NCI-H1048 (cell line): ENCODE results near the gene TRAF3IP1.
"Not testable (repeated sequence)": the region's sequence is repeated elsewhere in the genome, so short reads cannot be mapped to it uniquely, and the experiment has no call there.

Source experiments
- DNase-seq: peaks from one replicate; lab custom pipeline; 2025; lab: John Stamatoyannopoulos, UW

Gene TRAF3IP1

DNA sequence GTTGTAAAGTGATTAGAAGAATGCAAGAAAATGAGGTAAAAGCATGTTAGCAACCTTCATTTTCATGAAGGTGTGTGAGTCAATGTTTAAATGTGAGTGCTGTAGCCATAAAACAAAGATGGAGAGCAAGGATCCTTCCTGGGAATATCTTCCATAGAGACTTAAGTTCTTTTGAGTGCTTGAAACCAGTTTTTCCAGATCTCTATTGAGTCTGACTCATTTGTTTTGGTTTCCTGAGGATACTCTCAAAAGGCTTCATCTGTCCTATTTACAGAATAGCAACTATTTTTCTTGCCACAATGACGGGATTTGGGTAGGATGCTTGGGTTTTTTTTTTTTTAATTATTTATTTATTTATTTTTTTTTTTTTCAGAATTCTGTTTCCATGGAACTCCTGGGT, 60.5 kb downstream of the TRAF3IP1 start:
- no peak for DNase-seq

DNA sequence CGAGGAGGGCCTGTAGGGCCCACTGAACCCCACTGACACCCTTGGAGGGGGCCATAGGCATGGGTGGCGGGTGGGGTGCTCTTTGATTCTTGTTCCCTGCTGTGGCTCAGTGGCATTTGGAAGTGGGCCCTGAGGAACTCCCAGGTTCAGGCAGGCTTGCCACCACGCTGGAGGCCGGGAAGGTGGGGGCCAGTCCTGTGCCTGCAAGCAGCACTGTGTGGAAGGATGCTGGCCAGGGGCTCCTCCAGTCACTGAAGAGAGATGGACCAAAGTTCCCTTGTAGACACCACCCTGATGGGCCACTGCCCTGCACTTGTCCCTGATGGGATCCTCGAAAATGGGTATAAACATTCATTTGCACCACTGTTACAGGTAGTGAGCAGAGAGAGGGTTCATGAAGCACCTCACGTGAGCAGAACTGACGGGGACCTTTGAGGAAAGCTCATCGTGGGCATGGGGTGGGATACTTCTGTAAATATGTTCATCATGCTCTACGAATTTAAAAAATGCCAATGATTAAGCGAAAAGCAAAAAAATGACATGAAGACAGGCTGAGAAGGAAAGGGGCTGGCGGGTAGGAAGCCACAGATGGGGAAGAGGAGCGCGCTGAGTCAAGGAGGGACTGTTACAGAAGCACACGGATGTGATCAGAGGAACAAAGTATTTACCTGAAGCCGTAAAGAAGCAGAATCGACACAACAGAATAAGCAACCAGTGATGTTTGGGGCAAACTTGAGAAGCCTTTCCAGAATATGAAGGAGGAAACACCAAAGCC, 61.2 kb downstream of the TRAF3IP1 start:
- DNase-seq = no peak

DNA sequence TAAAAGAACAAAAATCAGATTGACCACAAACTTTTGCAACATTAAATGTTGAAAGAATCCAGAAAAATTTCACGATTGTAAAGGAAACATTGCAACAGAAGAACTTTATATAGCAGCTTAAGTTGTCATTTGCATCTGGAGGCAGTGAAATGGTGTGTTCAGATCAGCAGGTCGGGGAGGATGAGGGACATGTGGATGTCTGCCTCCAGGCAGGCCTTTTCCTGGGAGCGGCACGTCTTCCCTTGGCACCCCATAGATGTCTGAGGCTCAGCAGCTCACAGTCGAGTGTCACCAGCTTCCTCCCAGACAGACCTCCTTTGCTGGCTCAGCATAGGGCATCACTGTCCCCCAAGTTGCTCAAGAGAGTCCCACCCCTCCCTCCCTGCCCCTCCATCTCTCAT, 62.1 kb downstream of the TRAF3IP1 start:
- no peak for DNase-seq

DNA sequence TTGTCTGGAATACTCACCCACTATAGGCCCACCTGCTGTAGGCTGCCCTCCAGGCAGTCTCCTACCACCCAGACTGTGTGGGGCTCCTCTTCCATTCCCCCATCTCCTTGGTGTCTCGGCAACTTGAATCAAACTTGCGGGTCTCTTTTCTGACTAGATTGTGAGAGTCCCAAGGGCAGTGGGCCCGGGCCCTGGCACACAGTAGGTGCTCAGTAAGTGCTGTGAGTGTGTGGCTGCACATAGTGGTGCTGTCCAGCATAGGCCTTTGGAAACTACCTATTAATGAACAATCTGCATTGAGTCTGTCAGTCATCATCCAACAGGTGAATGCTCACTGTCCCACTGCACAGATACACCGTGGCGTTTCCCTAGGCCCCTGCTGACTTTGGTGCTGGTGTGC, 62.8 kb downstream of the TRAF3IP1 start:
- DNase-seq = no peak

DNA sequence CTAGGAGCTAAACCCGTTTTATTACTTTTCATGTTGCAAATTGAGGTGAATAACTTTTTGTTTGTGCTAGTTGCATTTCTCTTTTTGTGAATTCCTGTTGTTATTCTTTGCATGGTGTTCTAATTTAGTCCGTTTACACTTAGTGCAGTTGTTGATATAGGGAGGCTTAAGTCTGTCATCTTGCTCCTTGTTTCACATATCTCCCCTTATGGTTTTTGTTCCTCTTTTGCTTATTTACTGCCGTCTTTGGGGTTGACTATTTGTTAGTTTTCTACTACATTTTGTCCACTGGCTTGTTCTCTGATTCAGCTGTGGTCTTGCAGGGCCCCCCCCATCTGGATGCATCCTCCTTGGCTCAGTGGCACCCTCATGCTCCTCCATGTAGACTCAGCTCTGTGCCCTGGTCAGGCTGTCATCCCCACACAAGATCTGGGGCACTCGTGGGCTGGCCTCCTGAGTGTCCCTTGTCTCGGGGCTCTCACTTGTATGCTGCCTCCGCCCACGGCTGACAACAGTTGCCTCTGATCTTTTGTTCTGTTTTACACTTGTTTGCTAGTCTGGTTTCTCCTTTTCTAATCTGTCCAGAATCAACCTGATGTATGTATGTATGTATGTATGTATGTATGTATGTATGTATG, 63.5 kb downstream of the TRAF3IP1 start:
- no peak for DNase-seq

DNA sequence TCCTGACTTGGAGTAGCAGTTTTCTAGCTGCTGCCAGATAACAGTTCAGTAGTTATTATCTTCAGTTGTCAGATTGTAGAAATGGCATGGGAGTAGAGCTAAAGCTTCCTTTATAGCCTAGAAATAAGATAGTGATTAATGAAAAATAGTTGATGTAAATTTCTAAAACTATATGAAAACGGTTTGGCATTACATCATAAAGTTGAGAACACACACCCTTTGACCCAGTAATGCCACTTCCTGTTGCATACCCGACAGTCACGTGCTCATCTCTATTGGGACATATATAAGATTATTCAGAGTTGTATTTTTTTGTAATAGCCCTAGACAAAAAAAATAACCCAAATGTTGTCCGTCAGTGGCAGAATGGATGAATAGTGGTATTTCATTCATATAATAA, 67.0 kb downstream of the TRAF3IP1 start:
- DNase-seq = no peak

DNA sequence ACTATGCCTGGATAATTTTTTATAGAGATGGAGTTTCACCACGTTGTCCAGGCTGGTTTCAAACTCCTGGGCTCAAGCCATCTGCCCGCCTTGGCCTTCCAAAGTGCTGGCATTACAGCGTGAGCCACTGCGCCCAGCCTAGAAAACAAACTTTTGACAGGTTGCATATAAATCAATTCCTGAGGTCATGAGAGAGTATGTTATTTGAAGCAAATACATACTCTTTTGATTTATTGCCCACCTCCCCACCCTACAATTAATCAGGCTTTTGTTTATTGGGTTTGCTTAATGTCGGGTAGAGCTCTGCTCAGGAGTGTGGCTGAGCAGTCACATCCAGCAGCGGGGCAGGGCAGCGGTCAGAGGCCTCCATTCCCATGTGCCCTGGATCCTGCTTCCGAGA, 68.5 kb downstream of the TRAF3IP1 start:
- no peak for DNase-seq

DNA sequence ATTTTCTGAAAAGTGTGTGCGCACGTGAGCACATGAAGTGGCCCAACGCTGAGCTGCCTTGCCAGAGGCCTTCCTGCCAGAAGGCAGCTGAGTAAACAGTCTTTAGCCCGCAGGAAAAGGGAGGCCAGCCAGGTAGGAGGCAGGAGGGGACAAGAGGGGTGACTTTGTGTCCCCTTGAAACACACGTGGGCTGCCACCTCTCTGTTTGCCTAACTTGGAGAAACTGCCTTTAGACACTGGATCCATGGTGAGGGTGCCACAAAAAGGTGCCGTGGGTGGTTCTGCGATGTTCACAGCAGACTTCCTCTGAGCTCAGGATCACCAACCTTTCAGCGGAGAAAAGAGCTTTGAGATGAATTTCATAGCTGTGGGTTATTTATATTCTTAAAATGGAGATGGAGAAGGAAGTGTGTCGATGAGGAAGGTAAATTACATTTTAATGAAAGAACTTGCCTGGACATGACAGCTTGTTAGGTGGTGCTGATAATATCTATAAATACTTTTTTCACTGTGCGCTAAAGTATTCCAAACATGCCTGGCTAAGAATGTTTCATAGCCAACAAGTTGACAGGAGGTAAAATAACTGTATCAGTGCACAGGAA, 69.8 kb downstream of the TRAF3IP1 start:
- DNase-seq = no peak

DNA sequence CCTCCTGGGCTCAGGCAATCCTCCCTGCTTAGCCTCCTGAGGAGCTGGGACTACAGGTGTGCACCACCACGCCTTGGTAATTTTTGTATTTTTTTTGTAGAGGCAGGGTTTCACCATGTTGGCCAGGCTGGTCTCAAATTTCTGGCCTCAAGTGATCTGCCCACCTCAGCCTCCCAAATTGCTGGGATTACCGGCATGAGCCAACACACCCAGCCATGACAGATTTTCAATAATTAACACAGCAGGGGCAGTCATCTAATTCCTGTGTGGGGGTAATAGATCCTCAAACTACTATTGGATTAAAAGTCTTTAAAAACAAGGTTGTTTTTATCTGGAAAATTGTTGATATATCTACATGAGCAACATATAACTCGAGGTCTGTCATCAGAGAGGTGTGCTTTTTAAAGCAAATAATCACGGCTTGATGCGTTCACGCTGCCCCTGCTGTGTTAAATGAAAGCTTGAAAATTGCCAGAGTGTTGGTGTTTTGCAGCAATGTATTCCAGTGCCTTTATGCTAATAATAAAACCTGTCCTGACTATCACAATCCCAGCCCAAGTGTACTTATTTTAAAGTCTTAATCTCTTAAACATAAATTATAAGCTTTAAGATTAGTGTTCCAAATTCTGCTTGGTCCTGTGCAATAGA, 70.8 kb downstream of the TRAF3IP1 start:
- no peak for DNase-seq

DNA sequence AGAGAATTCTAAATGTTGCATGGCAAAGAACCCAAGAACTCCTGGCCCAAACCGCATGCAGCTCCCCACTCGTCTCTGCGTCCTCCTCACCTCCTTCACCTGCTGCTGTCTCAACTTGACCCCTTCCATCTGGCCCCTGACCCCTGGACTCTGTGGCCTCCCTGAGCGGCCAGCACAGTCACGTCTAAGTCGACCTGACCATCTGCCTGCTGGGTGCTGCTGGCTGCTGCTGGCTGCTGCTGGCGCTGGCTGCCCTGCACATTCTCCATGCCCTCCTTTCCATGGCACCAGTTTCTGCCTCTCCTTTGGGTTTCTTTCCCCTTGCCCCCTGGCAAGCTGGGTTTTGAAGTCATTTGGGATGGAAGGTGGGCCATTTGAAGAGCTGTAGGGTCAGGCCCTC, 76.3 kb downstream of the TRAF3IP1 start:
- no peak for DNase-seq

DNA sequence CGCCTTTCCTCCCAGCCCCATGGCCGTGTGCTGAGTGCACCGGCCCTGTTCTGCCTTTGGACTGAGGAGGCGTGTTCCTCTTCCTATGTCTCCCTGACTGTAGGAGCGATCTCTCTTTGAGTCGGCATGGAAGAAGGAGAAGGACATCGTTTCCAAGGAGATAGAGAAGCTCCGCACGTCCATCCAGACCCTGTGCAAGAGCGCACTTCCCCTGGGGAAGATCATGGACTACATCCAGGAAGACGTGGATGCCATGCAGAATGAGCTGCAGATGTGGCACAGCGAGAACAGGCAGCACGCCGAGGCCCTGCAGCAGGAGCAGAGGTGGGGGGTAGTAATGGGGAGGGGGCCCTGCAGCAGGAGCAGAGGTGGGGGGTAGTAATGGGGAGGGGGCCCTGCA, 77.0 kb downstream of the TRAF3IP1 start:
- DNase-seq = no peak

DNA sequence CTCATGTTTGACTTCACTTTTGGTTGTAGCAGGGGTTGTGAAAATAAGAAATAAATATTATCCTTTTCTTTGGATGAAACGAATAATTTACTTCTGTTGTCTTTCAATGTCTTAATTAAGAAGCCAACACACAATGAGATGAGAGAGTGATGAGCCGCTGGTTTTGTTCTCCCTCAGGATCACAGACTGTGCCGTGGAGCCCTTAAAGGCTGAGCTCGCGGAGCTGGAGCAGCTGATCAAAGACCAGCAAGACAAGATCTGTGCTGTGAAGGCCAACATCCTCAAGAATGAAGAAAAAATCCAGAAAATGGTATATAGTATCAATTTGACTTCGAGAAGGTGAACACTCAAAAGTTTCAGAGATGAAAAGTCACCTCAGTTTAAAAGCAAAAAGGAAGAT, 78.3 kb downstream of the TRAF3IP1 start:
- no peak for DNase-seq

DNA sequence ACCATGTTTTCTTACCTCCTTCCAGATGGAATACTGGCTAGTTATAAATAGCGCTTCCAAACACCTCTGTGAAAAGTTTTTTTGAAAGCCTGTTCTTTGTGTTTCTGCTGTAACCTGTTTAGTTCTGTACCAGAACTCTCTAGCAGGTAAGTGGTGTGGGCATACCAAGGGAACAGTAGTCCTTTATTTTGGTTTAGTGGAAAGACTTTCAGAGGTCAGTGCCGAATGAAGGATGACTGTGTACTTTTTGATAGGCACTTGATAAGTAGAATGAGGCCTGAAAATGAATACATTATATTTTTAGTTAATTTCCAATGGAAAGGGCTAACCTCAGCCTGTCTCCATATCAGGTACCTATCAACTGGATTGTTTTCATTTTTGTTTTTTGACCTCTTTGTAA, 78.8 kb downstream of the TRAF3IP1 start:
- no peak for DNase-seq

DNA sequence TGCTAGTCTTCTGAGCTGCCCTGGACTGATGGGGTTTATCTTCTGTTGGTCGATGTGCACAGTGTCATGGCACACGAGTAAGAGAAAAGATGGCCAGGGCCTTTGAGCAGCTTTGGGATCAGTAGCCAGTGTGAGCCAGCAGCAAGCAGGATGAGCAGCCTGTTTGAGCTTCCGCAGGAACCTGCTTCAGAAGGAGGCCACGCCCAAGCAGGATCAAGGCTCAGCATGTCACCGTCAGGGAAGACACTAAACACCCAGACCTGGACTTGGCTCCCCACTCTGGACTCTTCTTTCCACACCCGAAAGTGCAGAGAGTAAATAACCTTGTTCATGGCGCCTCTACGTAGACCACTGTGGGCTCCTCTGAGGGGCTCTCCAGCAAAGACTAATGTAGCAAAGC, 81.2 kb downstream of the TRAF3IP1 start:
- DNase-seq = no peak

DNA sequence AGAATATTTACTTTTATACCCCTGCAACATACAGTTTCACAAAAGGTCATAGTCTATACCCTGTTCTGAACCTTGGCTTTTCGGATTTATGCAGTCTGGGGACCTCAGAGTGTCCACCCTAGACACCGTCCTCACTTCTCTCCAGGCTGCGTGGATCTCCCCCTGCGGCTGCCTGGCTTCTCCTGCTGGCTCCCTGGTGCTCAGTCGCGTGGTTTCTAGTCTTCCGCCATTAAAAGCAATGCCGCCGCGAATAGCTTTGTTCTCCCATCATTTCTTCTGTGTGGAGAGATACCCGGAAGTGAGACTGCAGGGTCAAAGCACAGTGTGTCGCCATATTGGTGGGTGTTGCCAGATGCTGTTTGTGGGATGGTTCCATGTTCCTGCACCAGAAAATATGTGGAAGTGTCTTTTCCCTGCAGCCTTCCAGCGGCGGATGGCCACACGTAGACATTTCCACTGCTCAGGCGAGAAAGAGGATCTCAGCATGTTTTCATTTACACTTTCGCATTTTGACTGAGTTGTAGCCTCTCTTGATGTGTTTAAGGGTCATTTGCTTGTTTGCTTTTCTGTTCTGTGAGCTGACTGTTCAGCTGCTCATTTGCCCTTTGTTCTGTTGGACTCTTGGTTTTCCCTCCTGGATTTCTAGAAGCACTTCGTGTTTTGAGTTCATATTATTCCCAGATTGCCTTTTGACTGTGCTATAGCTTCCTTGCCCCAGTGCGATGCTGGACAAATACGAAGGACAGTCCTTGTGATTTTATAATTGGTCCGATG, 83.5 kb downstream of the TRAF3IP1 start:
- no peak for DNase-seq

DNA sequence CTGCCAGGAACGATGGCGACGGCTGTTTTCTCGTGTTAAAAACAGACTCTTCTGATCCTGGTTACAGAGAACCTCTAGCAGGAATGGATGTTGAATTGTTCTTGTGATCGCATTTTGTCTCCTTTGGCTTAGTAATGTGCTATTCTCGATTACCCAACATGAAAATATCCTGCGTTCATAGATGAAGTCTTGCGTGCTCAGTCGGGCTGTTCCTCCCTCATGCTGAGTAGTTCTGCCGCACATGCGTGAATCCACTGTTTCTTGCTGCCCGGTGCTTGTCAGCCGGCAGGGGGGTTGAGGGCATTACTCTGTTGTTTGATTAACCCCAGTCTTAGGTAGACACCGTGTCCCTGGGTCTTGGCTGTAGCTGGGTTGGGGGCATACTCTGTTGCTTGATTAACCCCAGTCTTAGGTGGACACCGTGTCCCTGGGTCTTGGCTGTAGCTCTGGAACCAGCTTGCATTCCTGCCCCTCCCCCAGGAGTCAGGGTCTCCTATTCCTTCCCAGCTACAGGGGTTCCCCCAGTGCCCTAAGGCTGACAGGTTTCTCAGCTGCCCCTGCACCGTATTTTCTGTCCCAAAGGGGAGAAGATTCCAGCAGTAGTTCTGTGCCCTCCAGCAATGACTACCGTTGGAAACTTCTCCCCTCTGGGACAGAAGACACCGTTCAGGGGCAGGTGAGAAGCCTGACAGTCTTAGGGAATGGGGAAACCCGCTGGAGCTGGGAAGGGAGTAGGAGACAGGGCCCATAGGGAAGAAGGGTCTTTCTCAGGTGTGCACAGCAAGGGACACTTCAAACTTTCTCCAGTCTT, 84.3 kb downstream of the TRAF3IP1 start:
- no peak for DNase-seq

DNA sequence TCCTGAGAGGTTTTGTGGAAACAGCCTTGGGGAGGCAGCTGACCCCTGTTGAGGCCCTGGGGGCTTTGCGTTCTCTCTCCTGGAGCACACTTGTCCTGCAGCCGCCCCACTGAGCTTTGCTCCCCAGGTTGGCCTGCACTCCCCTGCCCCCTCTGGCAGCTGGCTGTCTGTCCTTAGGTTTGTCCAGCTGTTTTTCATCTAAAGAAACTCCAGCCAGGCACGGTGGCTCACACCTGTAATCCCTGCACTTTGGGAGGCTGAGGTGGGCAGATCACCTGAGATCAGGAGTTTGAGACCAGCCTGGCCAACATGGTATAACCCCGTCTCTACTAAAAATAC, 84.9 kb downstream of the TRAF3IP1 start:
- not testable (repeated sequence) for DNase-seq

DNA sequence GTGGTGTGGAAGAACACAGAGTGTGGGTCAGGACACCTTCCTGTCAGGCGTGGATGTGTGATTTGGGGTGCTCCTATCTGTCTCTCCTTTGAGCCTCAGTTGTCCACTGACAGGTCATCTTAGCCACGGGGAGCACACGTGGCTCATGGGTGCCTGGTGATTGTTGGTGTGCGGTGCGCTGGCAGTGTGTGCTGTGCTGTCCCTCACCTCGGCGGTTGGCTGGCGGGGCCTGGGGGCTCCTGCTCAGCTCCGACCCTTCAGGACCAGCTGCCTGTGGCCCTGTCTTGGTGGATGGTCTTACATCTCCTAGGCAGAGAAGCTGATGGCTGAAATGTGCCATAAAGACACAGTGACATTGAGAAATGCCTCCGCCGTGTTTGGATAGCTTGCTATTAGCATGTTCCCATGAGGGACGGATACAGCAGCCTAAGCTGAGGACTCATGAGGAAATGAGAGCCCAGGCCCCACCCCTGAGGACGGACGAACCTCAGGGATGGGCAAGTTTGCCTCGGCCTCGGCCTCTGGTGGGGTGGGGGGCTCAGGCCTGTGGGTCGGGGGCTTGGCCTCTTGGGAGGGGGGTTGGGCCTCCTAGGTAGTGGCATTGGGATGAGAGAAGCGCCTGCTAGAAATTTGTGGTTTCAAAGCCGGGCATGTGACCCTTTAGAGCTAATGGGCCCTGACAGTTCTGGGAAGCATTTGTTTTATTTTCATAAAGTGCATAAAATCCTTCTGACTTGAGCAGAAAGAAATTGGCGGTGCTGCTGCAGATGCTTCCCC, 86.1 kb downstream of the TRAF3IP1 start:
- no peak for DNase-seq

DNA sequence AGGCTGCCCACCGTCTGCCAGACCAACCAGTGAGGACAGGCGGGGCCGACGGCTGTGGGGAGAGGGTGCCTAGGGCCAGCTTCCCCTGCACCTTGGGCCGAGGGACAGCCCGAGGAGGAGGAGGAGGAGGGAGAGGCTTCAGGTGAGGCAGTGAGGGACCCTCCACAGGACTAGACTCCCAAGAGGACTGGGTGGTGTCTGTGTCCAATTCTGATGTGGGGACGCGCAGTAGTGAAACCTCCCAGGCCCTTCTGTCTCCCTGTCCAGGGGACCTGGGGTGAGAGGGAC, 86.6 kb downstream of the TRAF3IP1 start:
- DNase-seq = no peak

DNA sequence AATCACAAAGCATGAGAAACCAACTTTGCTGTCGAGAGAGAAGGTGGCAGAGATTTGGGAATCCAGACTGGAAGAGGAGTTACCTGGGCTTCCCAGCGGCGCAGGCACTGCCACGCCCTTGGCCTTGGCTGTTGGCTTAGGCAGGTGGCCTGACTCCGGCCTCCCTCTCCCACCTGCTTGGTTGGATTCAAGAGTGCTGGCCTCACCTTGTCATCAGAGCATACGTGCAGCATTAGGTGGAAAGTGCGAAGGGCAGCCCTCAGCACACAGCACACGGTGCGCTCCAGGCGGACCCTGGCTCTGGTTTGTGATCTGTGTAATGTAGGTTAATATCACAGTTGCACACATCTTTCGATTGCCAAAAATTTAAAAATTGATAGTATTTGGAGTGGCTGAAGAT, 87.2 kb downstream of the TRAF3IP1 start:
- DNase-seq = no peak
